Smooth muscle cell (in vitro differentiated cells): Measurements from ENCODE around the gene FN1. TPM values are rescaled to one million over a fixed set of nuclear protein-coding genes. Genes with fewer than 3 reads are reported as not detected.

ENCODE experiments used
- DNase-seq: peaks from one replicate; lab custom pipeline; 2025; ENCODE audit not compliant: unreplicated experiment; lab: John Stamatoyannopoulos, UW
- H2AFZ ChIP-seq: fragments of 200-600 bp; sonication (generic); 2 replicates; pipeline ENCODE4 v1.6.0; 2016; ENCODE audit warnings: antibody characterized with exemption, low read depth, mild to moderate bottlenecking
- H3F3A ChIP-seq: fragments of 200-600 bp; sonication (generic); 2 replicates; pipeline ENCODE4 v1.6.0; 2017; ENCODE audit warnings: antibody characterized with exemption, low read depth
- H3K27ac ChIP-seq: fragments of 200-600 bp; sonication (generic); 2 replicates; pipeline ENCODE4 v1.5.1; 2016; ENCODE audit warnings: low read depth, mild to moderate bottlenecking
- H3K27me3 ChIP-seq: fragments of 200-600 bp; sonication (generic); 2 replicates; pipeline ENCODE4 v1.6.1; 2016; ENCODE audit warnings: low read depth, mild to moderate bottlenecking
- H3K36me3 ChIP-seq: fragments of 200-600 bp; sonication (generic); 2 replicates; pipeline ENCODE4 v1.5.1; 2016; ENCODE audit warnings: low read depth
- H3K4me1 ChIP-seq: fragments of 200-600 bp; sonication (generic); 2 replicates; pipeline ENCODE4 v1.5.1; 2016; ENCODE audit warnings: low read depth
- H3K4me2 ChIP-seq: fragments of 200-600 bp; sonication (generic); 2 replicates; pipeline ENCODE4 v1.6.0; 2016; ENCODE audit warnings: mild to moderate bottlenecking
- H3K4me3 ChIP-seq: fragments of 200-600 bp; sonication (generic); 2 replicates; pipeline ENCODE4 v1.5.1; 2016; ENCODE audit warnings: mild to moderate bottlenecking
- H3K79me2 ChIP-seq: fragments of 200-600 bp; sonication (generic); 2 replicates; pipeline ENCODE4 v1.6.0; 2016; ENCODE audit warnings: low read depth, mild to moderate bottlenecking
- H3K9ac ChIP-seq: fragments of 200-600 bp; sonication (generic); 2 replicates; pipeline ENCODE4 v1.6.0; 2016; ENCODE audit warnings: low read depth
- H3K9me3 ChIP-seq: fragments of 200-600 bp; sonication (generic); replicated peaks from 2 replicates; pipeline ENCODE4 v1.5.1; 2016; ENCODE audit warnings: low read depth
- H4K20me1 ChIP-seq: fragments of 200-600 bp; sonication (generic); 2 replicates; pipeline ENCODE4 v1.6.0; 2016; ENCODE audit warnings: low read depth
- CTCF ChIP-seq: fragments of 200-600 bp; sonication (generic); IDR thresholded peaks from 2 replicates; pipeline ENCODE4 v1.5.1; 2017; ENCODE audit warnings: borderline replicate concordance, mild to moderate bottlenecking, antibody characterized with exemption; ENCODE audit not compliant: insufficient read depth, poor library complexity, severe bottlenecking
- WGBS: methylation state at CpG from one replicate; pipeline ENCODE4 v1.1.7; 2016; ENCODE audit warnings: low lambda C conversion rate; 5-methylcytosine and 5-hydroxymethylcytosine counted together
- polyA plus RNA-seq: library from polyadenylated mRNA; unstranded; fragments of >200 nt; fragmentation: Nextera tagmentation; extraction: Ambion mirVana; gene quantifications from 2 replicates; pipeline ENCODE4 v1.2.1, GENCODE V29; 2016
- total RNA-seq: library from RNA; depleted of rRNA; stranded (reverse); fragments of >200 nt; gene quantifications from 2 replicates; pipeline ENCODE4 v1.2.3, GENCODE V29; 2014

Gene FN1
- total and polyA plus RNA-seq, 2 experiments from 2014 or later, result 10,917 to 21,295 TPM

GRCh38 chr2:215421859-215422461, 13.9 kb downstream of the FN1 start:
- DNase-seq, result no peak
- peak overlapping the region; percentile 33 for H3K9ac ChIP-seq
- H3K4me2 ChIP-seq, result peak overlapping the region; percentile 78
- H3K27ac ChIP-seq, result peak overlapping the region; percentile 86
- no peak overlapping the region for H2AFZ ChIP-seq
- H3F3A ChIP-seq, result peaks cover 75% of the 10 kb centered on the region
- peaks cover 5% of the 10 kb centered on the region for H3K4me1 ChIP-seq
- WGBS, result 48% methylated on average over 10 of the region's 10 CpGs
- H3K9me3 ChIP-seq, result no peaks in the 10 kb centered on the region
- TF ChIP-seq CTCF, result no peak
- H3K4me3 ChIP-seq, result no peak overlapping the region
- H4K20me1 ChIP-seq, result peaks cover 97% of the 10 kb centered on the region
- peaks cover 71% of the 10 kb centered on the region for H3K79me2 ChIP-seq
- H3K36me3 ChIP-seq, result peaks cover 55% of the 10 kb centered on the region
- no peaks in the 10 kb centered on the region for H3K27me3 ChIP-seq

GRCh38 chr2:215420471-215420935, 15.4 kb downstream of the FN1 start:
- Histone ChIP-seq H3K4me2 (peak overlapping the region; percentile 78), H3K4me3 (peak overlapping the region; percentile 10), H3K27ac (peak overlapping the region; percentile 86), H3K27me3 (no peaks in the 10 kb centered on the region), H3K9me3 (no peaks in the 10 kb centered on the region), H3K36me3 (peaks cover 55% of the 10 kb centered on the region), H2AFZ (no peak overlapping the region), H3K9ac (peak overlapping the region; percentile 20), H3K79me2 (peaks cover 83% of the 10 kb centered on the region), H3K4me1 (peaks cover 8% of the 10 kb centered on the region), H4K20me1 (peaks cover 100% of the 10 kb centered on the region), H3F3A (peaks cover 85% of the 10 kb centered on the region)
- TF ChIP-seq CTCF, result no peak
- 74% methylated on average over 8 of the region's 8 CpGs for WGBS
- DNase-seq, result no peak

- Histone ChIP-seq H3K36me3 (peaks cover 55% of the 10 kb centered on the region), H3K79me2 (peaks cover 85% of the 10 kb centered on the region), H3K9ac (peak overlapping the region; percentile 20), H3K4me3 (peak overlapping the region; percentile 10), H3K9me3 (no peaks in the 10 kb centered on the region), H3K27me3 (no peaks in the 10 kb centered on the region), H3K4me2 (peak overlapping the region; percentile 78), H3K27ac (peak overlapping the region; percentile 86), H4K20me1 (peaks cover 100% of the 10 kb centered on the region), H3F3A (peaks cover 87% of the 10 kb centered on the region), H3K4me1 (peaks cover 13% of the 10 kb centered on the region), H2AFZ (no peak overlapping the region)
- WGBS, result 69% methylated on average over 7 of the region's 7 CpGs
- DNase-seq, result no peak
- TF ChIP-seq CTCF, result no peak
Measured at GRCh38 chr2:215419769-215420470, 15.9 kb downstream of the FN1 start.

- no peak overlapping the region for H3K4me3 ChIP-seq
- H3F3A ChIP-seq, result peaks cover 87% of the 10 kb centered on the region
- H3K9ac ChIP-seq, result no peak overlapping the region
- WGBS, result 67% methylated on average over 3 of the region's 3 CpGs
- H4K20me1 ChIP-seq, result peaks cover 100% of the 10 kb centered on the region
- H3K36me3 ChIP-seq, result peaks cover 55% of the 10 kb centered on the region
- no peaks in the 10 kb centered on the region for H3K9me3 ChIP-seq
- no peaks in the 10 kb centered on the region for H3K27me3 ChIP-seq
- H3K4me1 ChIP-seq, result peaks cover 14% of the 10 kb centered on the region
- DNase-seq, result no peak
- H3K27ac ChIP-seq, result peak overlapping the region; percentile 86
- TF ChIP-seq CTCF, result no peak
- H2AFZ ChIP-seq, result no peak overlapping the region
- peak overlapping the region; percentile 78 for H3K4me2 ChIP-seq
- H3K79me2 ChIP-seq, result peaks cover 84% of the 10 kb centered on the region
Measured at GRCh38 chr2:215419113-215419512, 16.8 kb downstream of the FN1 start.
